Dendritic cell treated with granulocyte-macrophage colony-stimulating factor and Interleukin-4, amounts not matched to agents 40 ng/mL and 50 ng/mL, for 4 days (primary cell): ENCODE data around the gene CHMP3.
"Not testable (repeated sequence)": the region's sequence is repeated elsewhere in the genome, so short reads cannot be mapped to it uniquely, and the experiment has no call there.

Source experiments
- H3K27ac Mint-ChIP-seq: one replicate; pipeline ENCODE4 v1.8.0; 2022; ENCODE audit warnings: mild to moderate bottlenecking, mixed read lengths
- H3K27me3 Mint-ChIP-seq: one replicate; pipeline ENCODE4 v1.8.0; 2022; ENCODE audit warnings: mild to moderate bottlenecking, mixed read lengths
- H3K36me3 Mint-ChIP-seq: one replicate; pipeline ENCODE4 v1.8.0; 2022; ENCODE audit warnings: low read depth, mixed read lengths
- H3K4me1 Mint-ChIP-seq: one replicate; pipeline ENCODE4 v1.8.0; 2022; ENCODE audit warnings: low read depth, mixed read lengths
- H3K4me3 Mint-ChIP-seq: one replicate; pipeline ENCODE4 v1.8.0; 2022; ENCODE audit warnings: mild to moderate bottlenecking, moderate library complexity, mixed read lengths
- H3K9me3 Mint-ChIP-seq: one replicate; pipeline ENCODE4 v1.8.0; 2022; ENCODE audit warnings: mixed read lengths
- intact Hi-C: fragments of 100-400 bp; cut with micrococcal nuclease; formaldehyde crosslinking; loops from one replicate; pipeline ENCODE4 v1.15.0; 2022

CHMP3 gene

GRCh38 chr2:86512034-86512433 lies 51.2 kb downstream of the CHMP3 start:
- H3K27me3 Mint-ChIP-seq = no peaks in the 10 kb centered on the region
- H3K36me3 Mint-ChIP-seq = peaks cover 65% of the 10 kb centered on the region
- H3K27ac Mint-ChIP-seq = no peak overlapping the region
- H3K4me1 Mint-ChIP-seq = no peaks in the 10 kb centered on the region
- H3K9me3 Mint-ChIP-seq = no peaks in the 10 kb centered on the region
- intact Hi-C loops = loop anchor here (10.0 kb wide), 1 partner anchor 113 kb away; the partner anchor contains the start of gene RNF103
- H3K4me3 Mint-ChIP-seq = no peak overlapping the region

GRCh38 chr2:86510436-86510933 lies 52.8 kb downstream of the CHMP3 start:
- H3K27ac Mint-ChIP-seq = no peak overlapping the region
- H3K36me3 Mint-ChIP-seq = peaks cover 70% of the 10 kb centered on the region

GRCh38 chr2:86507600-86507999 lies 55.6 kb downstream of the CHMP3 start:
- intact Hi-C loops = no loop called here
- no peak overlapping the region for H3K27ac Mint-ChIP-seq
- H3K9me3 Mint-ChIP-seq = no peaks in the 10 kb centered on the region
- no peaks in the 10 kb centered on the region for H3K27me3 Mint-ChIP-seq
- H3K36me3 Mint-ChIP-seq = peaks cover 89% of the 10 kb centered on the region
- no peaks in the 10 kb centered on the region for H3K4me1 Mint-ChIP-seq
- H3K4me3 Mint-ChIP-seq = no peak overlapping the region

More at GRCh38 chr2:86510436-86510933, 52.8 kb downstream of the CHMP3 start:
- Mint-ChIP-seq H3K4me3 (no peak overlapping the region), H3K9me3 (no peaks in the 10 kb centered on the region), H3K4me1 (no peaks in the 10 kb centered on the region), H3K27me3 (no peaks in the 10 kb centered on the region)
- intact Hi-C loops = loop anchor here (10.0 kb wide), 1 partner anchor 114 kb away; the partner anchor contains the start of gene RNF103

GRCh38 chr2:86500325-86501083 lies 62.7 kb downstream of the CHMP3 start:
- intact Hi-C loops = no loop called here
- Mint-ChIP-seq H3K27ac (no peak overlapping the region), H3K4me3 (no peak overlapping the region), H3K27me3 (no peaks in the 10 kb centered on the region), H3K4me1 (no peaks in the 10 kb centered on the region), H3K36me3 (peaks cover 100% of the 10 kb centered on the region), H3K9me3 (peaks cover 32% of the 10 kb centered on the region)

- no peak overlapping the region for H3K4me3 Mint-ChIP-seq
- peaks cover 100% of the 10 kb centered on the region for H3K36me3 Mint-ChIP-seq
- peaks cover 6% of the 10 kb centered on the region for H3K4me1 Mint-ChIP-seq
- intact Hi-C loops = loop anchor here (5.0 kb wide), 1 partner anchor 37 kb away; no protein-coding TSS in a partner anchor
- H3K9me3 Mint-ChIP-seq = peaks cover 32% of the 10 kb centered on the region
- H3K27ac Mint-ChIP-seq = no peak overlapping the region
- H3K27me3 Mint-ChIP-seq = no peaks in the 10 kb centered on the region
Observed at GRCh38 chr2:86499326-86499725, 63.9 kb downstream of the CHMP3 start.

- Mint-ChIP-seq H3K27ac (no peak overlapping the region), H3K4me1 (peaks cover 8% of the 10 kb centered on the region), H3K4me3 (no peak overlapping the region), H3K36me3 (peaks cover 100% of the 10 kb centered on the region), H3K9me3 (peaks cover 32% of the 10 kb centered on the region), H3K27me3 (no peaks in the 10 kb centered on the region)
- intact Hi-C loops = loop anchor here (5.0 kb wide), 1 partner anchor 36 kb away; no protein-coding TSS in a partner anchor
Observed at GRCh38 chr2:86498468-86499260, 64.6 kb downstream of the CHMP3 start.

GRCh38 chr2:86496391-86496790 lies 66.9 kb downstream of the CHMP3 start:
- H3K4me1 Mint-ChIP-seq, H3K27ac Mint-ChIP-seq, H3K27me3 Mint-ChIP-seq, H3K4me3 Mint-ChIP-seq: not testable (repeated sequence)
- H3K9me3 Mint-ChIP-seq = peaks cover 26% of the 10 kb centered on the region
- intact Hi-C loops = loop anchor here (5.0 kb wide), 1 partner anchor 34 kb away; no protein-coding TSS in a partner anchor
- peaks cover 99% of the 10 kb centered on the region for H3K36me3 Mint-ChIP-seq

GRCh38 chr2:86492048-86492453 lies 71.2 kb downstream of the CHMP3 start:
- no peaks in the 10 kb centered on the region for H3K9me3 Mint-ChIP-seq
- peaks cover 99% of the 10 kb centered on the region for H3K36me3 Mint-ChIP-seq
- intact Hi-C loops = no loop called here
- H3K27me3 Mint-ChIP-seq = no peaks in the 10 kb centered on the region
- H3K27ac Mint-ChIP-seq = no peak overlapping the region
- peaks cover 8% of the 10 kb centered on the region for H3K4me1 Mint-ChIP-seq
- no peak overlapping the region for H3K4me3 Mint-ChIP-seq

GRCh38 chr2:86491088-86491487 lies 72.2 kb downstream of the CHMP3 start:
- H3K4me1 Mint-ChIP-seq = peaks cover 8% of the 10 kb centered on the region
- H3K4me3 Mint-ChIP-seq = no peak overlapping the region
- no peaks in the 10 kb centered on the region for H3K27me3 Mint-ChIP-seq
- H3K9me3 Mint-ChIP-seq = no peaks in the 10 kb centered on the region
- peaks cover 99% of the 10 kb centered on the region for H3K36me3 Mint-ChIP-seq
- intact Hi-C loops = no loop called here
- no peak overlapping the region for H3K27ac Mint-ChIP-seq

GRCh38 chr2:86490245-86490644 lies 73.0 kb downstream of the CHMP3 start:
- Mint-ChIP-seq H3K27ac (no peak overlapping the region), H3K4me1 (peaks cover 8% of the 10 kb centered on the region), H3K27me3 (no peaks in the 10 kb centered on the region), H3K9me3 (no peaks in the 10 kb centered on the region), H3K4me3 (no peak overlapping the region), H3K36me3 (peaks cover 99% of the 10 kb centered on the region)
- intact Hi-C loops = no loop called here

- Mint-ChIP-seq H3K4me1 (peaks cover 4% of the 10 kb centered on the region), H3K4me3 (no peak overlapping the region), H3K9me3 (no peaks in the 10 kb centered on the region), H3K27ac (no peak overlapping the region), H3K27me3 (no peaks in the 10 kb centered on the region), H3K36me3 (peaks cover 99% of the 10 kb centered on the region)
- intact Hi-C loops = no loop called here
Observed at GRCh38 chr2:86489542-86489941, 73.7 kb downstream of the CHMP3 start.

GRCh38 chr2:86488561-86489250 lies 74.5 kb downstream of the CHMP3 start:
- Mint-ChIP-seq H3K4me3 (no peak overlapping the region), H3K36me3 (peaks cover 99% of the 10 kb centered on the region), H3K4me1 (no peaks in the 10 kb centered on the region), H3K27me3 (no peaks in the 10 kb centered on the region), H3K9me3 (no peaks in the 10 kb centered on the region), H3K27ac (no peak overlapping the region)
- intact Hi-C loops = no loop called here

- Mint-ChIP-seq H3K36me3 (peaks cover 100% of the 10 kb centered on the region), H3K4me1 (no peaks in the 10 kb centered on the region), H3K27me3 (no peaks in the 10 kb centered on the region), H3K4me3 (no peak overlapping the region), H3K9me3 (no peaks in the 10 kb centered on the region), H3K27ac (no peak overlapping the region)
- intact Hi-C loops = no loop called here
Observed at GRCh38 chr2:86487062-86487461, 76.2 kb downstream of the CHMP3 start.
